Dermis microvascular lymphatic vessel endothelial cell (primary cell): ENCODE results near the gene SAMD14. TPM values are rescaled to one million over a fixed set of nuclear protein-coding genes. Genes with fewer than 3 reads are reported as not detected.
A peak's percentile ranks its signal among the peaks of the same experiment; 100 is the strongest.

Experiments
- DNase-seq, 2 donors: peaks; one replicate each; pipeline versions ENCODE4 v3.0.0 to v3.0.0-alpha.2; 2010; ENCODE audit warnings: low read depth in 2 of 2
- total RNA-seq: library from RNA; depleted of rRNA; stranded (reverse); fragments of >200 nt; gene quantifications from 2 replicates; pipeline ENCODE4 v1.2.1, GENCODE V29; 2014

SAMD14 gene
- total RNA-seq, 1 donor from 2014 or later: 2.8 TPM

DNA sequence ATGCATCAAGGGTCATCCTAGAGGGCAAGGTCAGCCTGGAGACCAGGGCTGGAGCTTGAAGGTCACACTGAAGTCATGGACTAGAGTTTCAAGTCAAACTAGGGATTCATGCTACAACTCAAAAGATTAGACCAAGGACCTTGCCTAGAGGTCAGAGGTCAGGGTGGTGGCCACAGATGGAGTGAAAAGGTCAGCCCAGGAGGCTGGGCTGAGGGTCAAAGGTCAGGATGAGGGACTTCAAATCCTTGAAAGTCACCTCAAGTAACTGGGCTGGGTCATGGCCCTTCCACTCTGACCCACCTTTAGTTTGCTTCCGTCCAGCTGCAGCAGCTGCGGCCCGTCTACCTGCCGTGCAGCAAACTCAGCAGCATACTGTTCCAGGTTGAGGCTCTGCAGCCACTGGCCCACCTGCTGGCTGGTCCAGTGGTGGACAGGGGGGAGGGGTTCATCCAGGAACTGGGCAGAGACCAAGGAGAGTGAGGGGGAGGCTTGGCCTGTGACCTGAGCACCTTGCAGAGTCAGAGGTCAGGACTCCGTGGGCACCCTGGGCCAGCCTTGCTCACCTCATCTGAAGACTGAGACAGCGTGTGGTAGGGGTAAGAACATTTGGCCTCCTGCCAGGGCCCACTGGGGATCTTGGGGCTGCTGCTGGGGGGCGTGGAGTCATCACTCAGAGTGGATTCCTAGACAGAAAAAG is 16.2 kb downstream of the SAMD14 start:
- DNase-seq: no peak

DNA sequence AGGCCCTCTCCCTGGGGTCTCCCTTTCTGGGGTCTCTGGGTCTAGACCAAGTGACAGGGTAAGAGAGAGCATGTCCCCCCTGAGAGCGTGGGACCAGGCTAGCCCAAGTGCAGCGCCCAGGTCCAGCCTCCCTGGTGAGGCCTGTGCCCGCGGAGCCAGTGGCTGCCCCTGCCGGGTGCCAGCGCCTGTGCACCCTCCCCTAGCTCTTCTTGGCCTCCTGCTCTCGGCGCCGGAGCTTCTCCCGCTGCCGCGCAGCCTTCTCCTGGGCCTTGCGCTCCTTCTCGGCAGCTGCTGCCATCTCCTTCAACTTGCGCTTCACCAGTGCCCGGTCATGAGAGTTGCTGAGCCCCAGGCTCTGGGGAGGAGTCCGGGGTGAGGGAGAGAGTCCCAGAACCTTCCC is 17.3 kb downstream of the SAMD14 start:
- no peak for DNase-seq

DNA sequence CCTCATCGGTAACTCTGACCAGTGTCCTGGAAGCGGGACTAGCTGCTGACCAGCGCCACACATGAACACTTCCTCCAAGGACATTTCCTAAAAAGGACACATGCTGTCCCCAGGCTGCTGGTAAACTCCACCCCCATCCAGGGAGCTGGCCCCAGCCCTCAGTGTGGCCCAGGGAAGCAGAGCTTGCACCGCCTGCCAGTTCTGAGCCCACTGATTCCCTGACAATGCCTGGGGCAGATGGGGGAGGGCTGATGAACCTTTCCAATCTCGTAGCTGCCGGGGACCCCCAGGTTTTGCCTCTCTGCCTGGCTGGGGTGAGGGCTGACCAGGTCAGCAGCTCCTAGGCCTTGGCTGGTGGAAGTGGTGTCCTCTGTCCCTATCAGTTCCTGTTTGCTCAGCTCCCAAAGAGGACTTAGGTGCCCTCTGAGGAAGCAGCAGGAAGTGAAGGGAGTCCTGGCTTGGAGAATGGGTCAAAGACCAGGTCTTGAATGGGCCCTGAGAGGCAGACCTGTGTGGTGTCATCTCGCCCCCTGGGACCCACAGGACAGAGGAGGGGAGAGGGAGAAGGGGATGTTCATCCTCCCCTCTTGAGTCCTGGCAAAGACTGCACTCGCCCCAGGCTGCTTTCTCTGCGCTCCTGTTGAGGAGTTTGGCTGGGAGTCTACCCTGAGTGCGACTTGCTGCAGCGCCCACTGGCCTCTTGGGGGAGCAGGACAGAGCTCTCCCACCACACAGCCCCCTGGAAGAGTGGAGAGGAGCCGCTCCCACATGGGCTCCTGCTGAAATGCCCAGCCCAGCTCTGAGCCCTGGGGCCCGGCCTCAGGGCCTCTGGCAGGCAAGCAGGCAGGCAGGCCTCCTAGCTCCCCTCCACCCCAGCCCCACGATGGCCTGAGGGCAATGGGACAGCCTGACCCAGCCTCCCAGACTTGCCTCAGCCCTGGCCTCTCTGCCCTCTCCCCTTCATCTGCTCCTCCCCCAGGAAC is 18.0 kb downstream of the SAMD14 start:
- DNase-seq: no peak

DNA sequence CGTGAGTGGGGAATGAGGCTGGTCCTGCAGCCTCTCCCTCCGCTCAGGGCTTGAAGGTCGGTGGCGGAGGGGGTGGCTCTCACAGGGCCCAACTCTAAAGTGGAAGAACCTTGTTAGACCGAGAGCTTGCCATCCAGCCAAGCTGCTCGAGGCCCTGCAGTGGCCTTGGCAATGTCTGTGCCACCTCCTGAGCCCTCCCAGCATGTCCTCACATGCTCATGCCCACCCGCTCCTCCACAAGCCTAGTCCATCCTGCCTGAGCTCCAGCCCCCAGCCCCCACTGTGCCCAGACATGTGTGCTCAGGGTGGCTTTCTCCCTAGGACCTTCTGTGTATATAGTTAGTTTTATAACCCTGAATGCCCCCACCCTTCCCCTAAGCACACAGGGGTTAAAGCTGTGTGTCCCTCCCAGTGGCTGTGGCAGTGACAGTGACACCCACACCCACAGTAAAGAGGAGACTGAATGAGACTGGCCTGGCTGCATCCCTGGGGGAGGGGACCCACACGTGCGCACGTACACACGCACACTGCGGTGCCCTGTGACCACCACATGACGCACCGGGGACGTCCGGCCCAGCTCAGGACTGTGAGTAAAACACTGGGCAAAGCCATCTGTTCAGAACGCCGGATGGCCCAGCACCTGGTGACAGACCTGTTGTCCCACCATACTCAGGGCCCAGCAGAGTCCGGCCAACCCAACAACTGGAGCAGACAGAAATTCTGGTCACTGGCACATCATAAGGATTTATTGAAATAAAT is 19.2 kb downstream of the SAMD14 start:
- DNase-seq: peak in 1 of 2 donors; percentile 48

DNA sequence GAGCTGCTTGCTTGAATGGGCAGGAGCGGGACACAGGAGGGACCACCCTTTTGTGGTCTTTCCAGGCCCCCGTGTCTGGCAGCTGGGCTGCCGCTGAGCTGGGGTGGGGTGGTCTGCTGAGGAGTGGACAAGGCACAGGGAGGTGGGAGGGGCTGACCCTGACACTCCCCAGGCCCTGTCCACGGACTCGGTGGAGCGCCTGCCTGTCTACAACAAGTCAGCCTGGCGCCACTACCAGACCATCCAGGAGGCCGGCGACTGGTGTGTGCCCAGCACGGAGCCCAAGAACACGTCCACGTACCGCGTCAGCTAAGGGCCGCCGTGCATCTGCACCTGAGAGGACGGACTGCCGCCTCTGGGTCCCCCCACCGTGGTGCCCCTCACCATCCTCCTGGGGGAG is 20.2 kb downstream of the SAMD14 start:
- DNase-seq: no peak

DNA sequence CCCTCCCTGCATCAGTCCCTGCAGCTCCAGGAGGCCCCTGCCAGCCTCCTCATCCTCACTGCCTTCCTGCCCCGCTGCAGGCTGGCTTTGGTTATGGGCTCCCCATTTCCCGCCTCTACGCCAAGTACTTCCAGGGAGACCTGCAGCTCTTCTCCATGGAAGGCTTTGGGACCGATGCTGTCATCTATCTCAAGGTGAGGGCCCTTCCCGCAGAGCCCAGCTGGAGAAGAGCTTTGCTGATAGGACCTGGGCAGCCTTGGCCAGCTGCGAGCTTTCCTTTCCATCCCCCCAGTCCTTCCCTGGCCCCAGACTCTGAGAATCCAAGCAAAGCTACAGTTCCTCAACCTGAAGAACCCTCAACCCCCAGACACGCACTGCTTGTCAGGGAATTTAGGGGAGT is 20.8 kb downstream of the SAMD14 start:
- DNase-seq: no peak

DNA sequence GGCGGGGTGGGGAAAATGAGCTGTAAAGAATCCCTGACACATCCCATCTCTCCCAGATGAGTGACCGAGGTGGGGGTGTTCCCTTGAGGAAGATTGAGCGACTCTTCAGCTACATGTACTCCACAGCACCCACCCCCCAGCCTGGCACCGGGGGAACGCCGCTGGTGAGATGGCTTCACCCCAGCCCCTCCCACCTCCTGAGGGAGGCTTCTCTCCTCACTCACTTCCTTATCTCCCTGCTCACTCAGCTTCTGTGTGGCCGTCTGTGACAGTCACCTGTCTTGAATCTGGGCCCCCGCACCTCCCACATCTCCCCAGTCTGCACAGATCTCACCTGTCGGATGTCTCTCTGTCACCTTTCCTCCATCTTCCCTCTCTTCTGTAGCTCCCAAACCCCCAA is 21.4 kb downstream of the SAMD14 start:
- no peak for DNase-seq

DNA sequence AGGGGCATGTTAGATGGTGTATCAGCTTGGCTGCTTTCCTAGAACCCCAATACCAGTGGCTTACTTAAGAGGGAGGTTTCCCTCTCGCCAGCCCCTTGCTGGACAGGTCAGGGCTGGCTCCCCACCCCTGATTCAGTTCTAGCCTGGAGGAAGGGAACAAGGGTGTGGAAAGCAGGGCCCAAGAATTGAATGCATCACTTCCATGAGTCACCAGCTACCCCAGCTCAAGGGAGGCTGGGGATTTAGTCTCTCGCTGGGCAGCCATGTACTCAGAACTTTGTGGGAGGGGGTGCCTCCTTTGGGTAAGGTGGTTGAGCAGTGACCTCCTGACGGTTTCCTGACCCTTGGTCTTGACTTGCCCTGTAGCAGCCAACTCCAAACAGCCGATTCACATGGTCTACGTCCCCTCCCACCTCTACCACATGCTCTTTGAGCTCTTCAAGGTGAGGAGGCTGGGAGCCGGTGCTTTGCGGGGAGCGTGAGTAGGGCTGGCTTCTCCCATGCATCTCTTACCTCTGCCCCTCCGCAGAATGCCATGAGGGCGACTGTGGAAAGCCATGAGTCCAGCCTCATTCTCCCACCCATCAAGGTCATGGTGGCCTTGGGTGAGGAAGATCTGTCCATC is 22.1 kb downstream of the SAMD14 start:
- no peak for DNase-seq

DNA sequence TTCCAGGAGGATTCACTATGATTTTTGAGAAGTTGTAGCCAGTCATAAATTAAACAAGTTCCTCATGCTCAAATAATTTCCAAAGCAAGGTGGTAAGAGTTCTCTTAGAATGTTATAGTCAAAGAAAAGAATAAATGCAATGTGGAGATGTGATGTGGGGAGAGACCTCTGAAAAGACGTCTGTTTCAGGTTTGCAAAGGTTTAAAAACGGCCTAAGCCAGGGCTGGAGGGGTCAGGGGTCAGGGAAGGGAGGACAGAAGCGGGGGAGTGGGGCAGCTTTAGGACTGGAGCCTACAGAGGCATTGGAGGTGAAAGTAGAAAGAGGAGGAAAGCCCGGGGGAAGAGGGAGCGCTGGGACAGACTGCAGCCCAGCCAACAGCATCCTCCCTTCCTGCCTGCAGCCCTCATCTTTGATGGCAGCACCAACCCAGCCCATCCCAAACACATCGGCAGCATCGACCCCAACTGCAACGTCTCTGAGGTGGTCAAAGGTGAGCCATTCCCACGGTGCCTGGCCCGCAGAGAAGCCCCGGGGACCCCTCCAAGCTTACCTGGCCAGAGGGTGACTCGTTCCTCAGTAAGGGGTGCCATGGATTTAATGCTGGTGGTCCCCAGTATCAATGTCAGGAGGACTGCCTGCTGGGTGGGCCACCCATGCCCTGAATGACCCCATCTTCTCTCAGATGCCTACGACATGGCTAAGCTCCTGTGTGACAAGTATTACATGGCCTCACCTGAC is 23.4 kb downstream of the SAMD14 start:
- no peak for DNase-seq

DNA sequence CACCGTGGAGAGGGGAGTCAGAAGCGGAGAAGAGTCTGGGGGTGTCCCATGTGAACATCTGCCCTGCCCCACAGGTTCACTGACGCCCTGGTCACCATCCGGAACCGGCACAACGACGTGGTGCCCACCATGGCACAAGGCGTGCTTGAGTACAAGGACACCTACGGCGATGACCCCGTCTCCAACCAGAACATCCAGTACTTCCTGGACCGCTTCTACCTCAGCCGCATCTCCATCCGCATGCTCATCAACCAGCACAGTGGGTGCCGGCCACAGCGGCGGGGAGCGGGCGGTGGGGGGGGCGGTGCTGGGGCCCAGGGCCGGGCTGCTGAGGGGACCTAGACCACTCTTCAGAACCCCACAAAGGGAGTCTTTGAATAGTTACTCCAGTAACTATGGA is 24.1 kb downstream of the SAMD14 start:
- DNase-seq: no peak

DNA sequence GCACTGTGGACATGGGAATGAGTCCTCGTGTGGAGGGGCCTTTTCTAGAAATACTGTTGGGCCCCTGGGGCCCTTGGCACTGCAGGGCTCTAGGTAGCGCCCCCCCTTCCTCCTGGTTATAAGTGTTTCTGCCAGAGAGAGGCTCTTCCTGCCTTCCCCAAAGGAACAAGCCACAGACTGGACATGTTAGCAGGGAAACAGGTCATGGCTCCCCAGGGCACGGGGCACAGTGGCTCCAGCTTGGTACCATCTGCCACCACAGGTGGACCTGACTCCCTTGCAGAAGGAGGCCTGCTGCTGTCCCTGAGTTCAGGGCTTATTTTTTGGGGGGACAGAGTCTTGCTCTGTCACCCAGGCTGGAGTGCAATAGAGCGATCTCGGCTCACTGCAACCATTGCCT is 26.0 kb downstream of the SAMD14 start:
- DNase-seq: no peak

DNA sequence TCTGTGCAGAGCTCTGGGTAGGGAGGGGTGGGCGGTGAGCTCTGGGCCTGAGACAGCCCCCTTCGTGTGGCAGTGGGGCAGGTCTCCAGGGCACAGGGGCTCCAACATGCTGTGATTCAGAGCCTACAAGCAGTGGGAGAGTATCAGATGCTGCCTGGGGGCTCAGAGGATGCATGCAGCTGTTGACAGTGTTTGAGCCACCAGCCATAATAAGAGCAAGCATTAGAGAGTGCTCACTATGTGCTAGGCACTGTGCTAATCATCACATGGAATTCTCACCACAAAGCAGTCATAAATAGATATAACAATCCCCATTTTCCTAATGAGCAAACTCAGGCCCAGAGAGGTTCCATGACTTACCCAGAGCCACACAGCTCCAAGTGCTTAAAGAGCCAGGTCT is 26.7 kb downstream of the SAMD14 start:
- DNase-seq: no peak

DNA sequence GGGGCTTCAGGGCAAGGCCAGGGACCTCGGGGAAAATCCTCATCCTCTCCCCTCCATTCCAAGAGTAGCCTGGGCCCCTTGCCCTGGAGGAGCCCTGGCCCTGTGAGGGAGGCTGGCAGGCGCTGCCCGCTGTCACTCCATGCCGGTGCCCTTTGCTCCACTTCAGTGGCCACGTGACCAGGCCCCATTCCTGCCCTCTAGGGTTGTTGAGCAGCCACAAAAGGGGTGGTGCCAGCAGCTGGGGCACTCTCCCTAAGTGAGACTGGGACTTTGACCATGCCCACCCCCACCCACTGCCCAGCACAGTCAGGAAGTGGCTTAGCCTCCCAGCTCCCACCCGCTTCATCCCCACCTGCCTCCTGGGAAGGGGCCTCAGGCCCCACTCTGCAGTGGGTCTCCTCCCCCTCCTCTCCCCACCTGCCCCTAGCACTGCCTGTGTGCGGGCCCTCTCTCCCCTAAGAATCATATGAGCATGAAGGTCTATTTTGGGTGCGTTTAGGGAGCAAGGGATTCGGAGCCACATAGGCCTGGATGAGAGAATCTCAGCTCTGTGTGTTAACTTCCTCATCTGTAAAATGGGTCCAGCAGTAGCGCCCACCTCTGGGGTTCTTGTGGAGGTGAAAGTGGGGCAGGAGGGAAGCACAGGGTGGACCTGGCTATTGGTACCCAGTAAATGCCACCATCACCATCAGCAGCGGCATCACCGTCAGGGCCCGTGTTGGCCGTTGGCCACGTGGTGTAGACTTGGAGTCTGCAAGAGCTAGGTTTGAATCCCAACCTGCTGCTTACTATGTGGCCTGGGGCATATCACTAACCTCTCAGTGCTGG is 27.6 kb downstream of the SAMD14 start:
- no peak for DNase-seq

DNA sequence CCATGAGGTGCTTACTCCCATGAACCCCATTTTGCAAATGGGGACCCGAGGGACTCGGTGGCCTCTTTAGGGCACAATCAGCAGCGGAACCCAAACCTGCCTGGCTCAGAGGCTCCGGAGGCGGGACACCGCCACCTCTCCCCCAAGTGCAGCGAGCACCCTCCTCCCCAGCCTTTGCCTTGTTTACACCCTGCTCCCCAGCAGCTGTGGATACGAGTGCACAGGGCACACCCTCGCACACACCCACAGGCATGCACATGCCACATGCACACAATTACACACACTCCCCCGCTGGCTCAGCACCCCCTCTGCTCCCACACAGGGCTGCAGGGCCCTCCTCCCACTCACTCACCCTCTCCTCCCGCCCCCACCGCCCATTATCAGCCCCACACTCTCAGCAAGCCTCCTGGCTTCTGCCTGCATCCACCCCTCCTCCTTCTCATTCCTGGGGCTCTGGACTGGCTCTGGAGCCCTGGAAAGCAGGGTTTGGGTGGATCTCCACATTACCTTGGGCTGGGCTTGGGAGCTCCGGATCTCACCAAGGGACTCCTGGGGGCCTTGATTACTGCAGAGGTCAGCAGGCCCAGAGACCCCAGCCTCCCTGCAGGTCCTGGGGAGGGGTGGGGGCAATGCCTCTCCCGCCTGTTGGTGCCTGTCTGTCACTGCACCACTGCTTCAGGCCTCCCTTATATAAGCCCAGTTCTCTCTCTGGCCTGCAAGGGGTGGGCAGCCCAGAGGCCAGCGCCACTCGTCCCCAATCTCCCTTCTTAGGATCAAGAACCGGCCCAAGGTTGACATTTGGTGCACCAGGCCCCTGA is 28.4 kb downstream of the SAMD14 start:
- DNase-seq: no peak

DNA sequence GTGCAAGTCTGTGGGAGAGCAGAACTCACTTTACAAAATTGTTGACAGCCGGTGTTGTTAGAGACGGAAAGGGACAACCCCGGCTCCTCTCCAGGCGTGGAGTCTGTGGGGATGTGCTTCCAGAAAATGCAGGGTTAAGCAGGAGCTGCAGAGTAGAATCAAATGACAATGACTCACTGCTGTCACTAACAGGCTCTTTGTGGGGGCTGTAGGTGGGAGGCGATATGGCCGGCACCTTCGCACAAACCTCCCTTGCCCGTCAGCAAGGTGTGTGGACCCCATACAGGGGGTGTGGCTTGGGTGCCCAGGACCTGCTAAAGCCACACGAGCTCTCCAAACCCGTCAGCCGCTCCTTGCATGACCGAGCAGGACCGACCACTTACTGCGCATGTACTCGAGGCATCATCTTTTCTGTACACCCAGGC is 29.0 kb downstream of the SAMD14 start:
- no peak for DNase-seq

DNA sequence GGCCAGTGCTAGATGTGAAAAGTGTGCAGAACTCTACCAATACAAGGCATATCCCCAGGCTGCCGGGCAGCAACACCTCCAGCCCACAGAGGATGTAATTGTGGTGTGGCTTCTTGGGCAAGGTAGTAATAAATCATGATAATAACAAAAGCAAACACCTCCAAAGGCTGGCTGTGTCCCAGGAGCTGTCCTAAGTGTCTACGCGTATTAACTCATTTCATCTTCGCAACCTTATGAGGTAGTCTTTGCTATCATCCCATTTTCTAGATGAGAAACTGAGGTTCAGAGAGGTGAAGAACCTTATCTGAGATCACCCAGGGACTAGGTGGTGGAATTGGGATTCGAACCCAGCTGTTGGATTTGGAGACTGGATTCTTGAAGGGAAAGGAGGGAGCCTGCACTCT is 29.5 kb downstream of the SAMD14 start:
- DNase-seq: no peak

DNA sequence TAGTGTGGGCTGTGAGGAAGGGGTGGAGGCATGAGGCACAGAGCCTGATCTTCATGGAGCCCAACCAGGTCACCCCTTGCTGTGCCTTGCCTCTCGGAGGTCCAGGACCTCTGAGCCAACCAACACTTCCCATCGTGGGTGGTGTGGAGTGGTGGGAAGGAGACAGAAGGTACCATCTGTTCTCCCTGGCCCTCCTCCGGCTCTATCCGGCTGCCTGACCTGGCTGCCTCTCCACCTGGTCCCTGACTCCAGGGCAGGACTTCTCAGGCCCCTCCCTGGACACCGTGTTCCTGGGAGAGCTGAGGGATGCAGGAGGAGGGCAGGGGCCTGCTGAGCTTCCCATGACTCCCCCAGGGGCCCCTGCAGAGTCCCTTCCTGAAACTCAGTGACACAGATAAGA is 31.0 kb downstream of the SAMD14 start:
- no peak for DNase-seq

DNA sequence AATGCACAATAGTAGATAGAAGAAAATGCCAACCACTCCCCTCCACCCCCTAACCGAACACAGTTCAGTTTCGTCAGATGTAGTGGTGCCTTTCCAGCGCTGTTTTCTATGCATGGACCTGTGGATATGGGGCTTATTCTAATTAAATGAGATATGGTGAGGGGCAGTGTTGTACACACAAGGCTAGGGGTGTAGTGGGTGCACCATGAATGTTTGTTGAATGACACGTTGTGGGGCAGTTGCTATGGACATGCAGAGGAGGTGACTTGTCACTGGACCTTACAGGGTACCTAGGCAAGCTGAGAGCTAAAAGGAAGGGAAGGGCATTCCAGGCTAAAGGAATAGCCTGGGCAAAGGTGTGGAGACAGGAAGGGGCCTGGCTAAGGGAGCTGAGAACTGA is 31.4 kb downstream of the SAMD14 start:
- DNase-seq: no peak

DNA sequence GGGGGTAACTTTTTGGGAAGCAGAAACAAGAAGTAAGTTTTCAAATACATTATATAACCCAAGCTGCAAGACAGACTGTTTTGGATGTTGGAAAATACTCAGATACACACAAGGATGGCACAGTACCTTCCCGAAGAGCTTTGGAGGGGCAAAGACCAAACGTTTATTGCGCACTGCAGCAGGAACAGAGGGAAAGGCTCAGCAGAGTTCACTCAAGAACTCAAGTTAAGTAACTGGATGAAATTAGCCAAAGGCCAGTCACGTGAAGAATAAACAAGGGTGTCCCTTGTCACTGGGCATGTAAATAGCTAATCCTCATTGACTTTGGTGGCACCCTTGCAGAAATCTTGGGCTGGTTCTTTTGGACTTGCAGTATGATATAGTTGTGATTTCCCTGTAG is 32.0 kb downstream of the SAMD14 start:
- DNase-seq: no peak
